ENCODE measurements around the gene SLX9.

DNA sequence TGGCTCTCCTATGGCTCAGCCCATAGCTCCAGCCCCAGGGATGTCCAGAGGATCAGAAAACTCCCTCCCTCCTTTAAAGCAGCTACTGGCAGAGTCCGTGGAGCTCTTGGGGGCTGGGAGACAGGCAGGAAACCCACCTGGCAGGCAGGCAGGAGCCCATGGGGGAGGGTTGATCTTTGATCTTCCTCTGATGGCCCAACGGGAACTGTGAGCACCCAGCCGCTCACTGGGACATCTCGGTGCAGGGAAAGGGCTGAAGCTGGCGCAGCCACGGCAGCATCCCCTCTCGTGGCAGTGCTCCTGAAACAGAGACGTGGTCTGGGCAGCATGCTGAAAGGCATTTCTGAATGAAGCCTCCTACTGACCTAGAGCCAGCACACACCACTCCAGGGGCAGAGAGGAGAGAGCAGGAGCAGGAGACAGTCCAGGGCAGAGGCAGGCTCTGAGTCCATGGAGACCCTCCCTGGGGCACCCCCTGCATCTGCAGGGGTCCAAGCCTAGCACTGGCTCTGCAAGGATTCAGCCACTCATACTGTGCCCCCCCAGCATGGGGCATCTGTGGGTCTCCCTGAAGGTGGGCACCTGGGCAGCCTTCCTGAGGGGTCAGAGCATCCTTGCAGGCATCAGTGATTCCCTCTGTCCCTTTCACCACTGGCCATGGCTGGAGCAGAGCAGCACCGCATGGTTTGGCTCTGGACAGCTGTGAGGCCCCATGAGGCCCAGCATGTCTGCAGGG, 4.9 kb upstream of the SLX9 start:
- no peak for TF ChIP-seq POLR2A (IDR thresholded peaks at IDR 0.05; ENCODE audit: low read length)
- TF ChIP-seq GATA1 (IDR thresholded peaks at IDR 0.05; ENCODE audit: low read depth, low read length): no peak

Measured in erythroblast (primary cell).